Measurements from ENCODE around the gene GNAI2. TPM values are rescaled to one million over a fixed set of nuclear protein-coding genes. Genes with fewer than 3 reads are reported as not detected.

Gene GNAI2
- 583 and 1,028 TPM in 2 replicates for total RNA-seq

GRCh38 chr3:50235716-50236483, at the start of gene GNAI2:
Gene GNAI2, plus strand, starts transcription at chr3:50236204. Its CDS starts 132 bp downstream, at chr3:50236336.

GRCh38 chr3:50190936-50191660, 44.9 kb upstream of the GNAI2 start, which contains the start of gene GNAT1:
Gene GNAT1, plus strand, starts transcription at chr3:50191610. Its CDS starts 116 bp downstream, at chr3:50191726.

GRCh38 chr3:50204804-50205412, 31.1 kb upstream of the GNAI2 start, which contains the start of gene SLC38A3:
Gene SLC38A3, plus strand, starts transcription at chr3:50205271. Its CDS starts 8,929 bp downstream, at chr3:50214200.

GRCh38 chr3:50268703-50269451, 32.9 kb downstream of the GNAI2 start, which contains the start of gene SEMA3B:
Gene SEMA3B, plus strand, starts transcription at chr3:50269147. Its CDS starts 94 bp downstream, at chr3:50269241.

GRCh38 chr3:50278880-50279224, 42.8 kb downstream of the GNAI2 start, which contains the start of gene LSMEM2:
Gene LSMEM2, plus strand, starts transcription at chr3:50279087. Its CDS starts 27 bp downstream, at chr3:50279114.

GRCh38 chr3:50292159-50293078, 56.4 kb downstream of the GNAI2 start, which contains the start of gene IFRD2:
Gene IFRD2, minus strand, starts transcription at chr3:50292429. Its CDS starts 155 bp downstream, at chr3:50292274.

GRCh38 chr3:50298836-50299637, 63.0 kb downstream of the GNAI2 start, which contains the start of the genes HYAL3 and NAA80:
Gene HYAL3, minus strand, starts transcription at chr3:50299405. Its CDS starts 3,803 bp downstream, at chr3:50295602.
Gene NAA80, minus strand, starts transcription at chr3:50299405. Its CDS starts 1,942 bp downstream, at chr3:50297463.

GRCh38 chr3:50303013-50303815, 67.2 kb downstream of the GNAI2 start, which contains the start of gene HYAL1:
Gene HYAL1, minus strand, starts transcription at chr3:50303574. Its CDS starts 618 bp downstream, at chr3:50302956.

Other genes with a start within 250 kb of the GNAI2 start
- gene RBM5, start 147.3 kb upstream of the GNAI2 start, total RNA-seq, result 115 and 502 TPM in 2 replicates
- 36.8 and 47.1 TPM in 2 replicates for gene SEMA3F, start 80.9 kb upstream of the GNAI2 start, total RNA-seq
- not detected in 2 replicates for gene GNAT1, start 44.6 kb upstream of the GNAI2 start, total RNA-seq
- 0.13 TPM in 1 of 2 replicates, not detected in the other for gene SLC38A3, start 30.9 kb upstream of the GNAI2 start, total RNA-seq
- 0.49 and 1.1 TPM in 2 replicates for gene SEMA3B, start 32.9 kb downstream of the GNAI2 start, total RNA-seq
- gene LSMEM2, start 42.9 kb downstream of the GNAI2 start, total RNA-seq, result not detected in 2 replicates
- gene IFRD2, start 56.2 kb downstream of the GNAI2 start, total RNA-seq, result 79.2 and 85.9 TPM in 2 replicates
- 9.1 and 15.5 TPM in 2 replicates for gene HYAL3, start 63.2 kb downstream of the GNAI2 start, total RNA-seq
- 1.9 and 2.8 TPM in 2 replicates for gene NAA80, start 63.2 kb downstream of the GNAI2 start, total RNA-seq
- 7.2 and 7.6 TPM in 2 replicates for gene HYAL1, start 67.4 kb downstream of the GNAI2 start, total RNA-seq
- 320 and 845 TPM in 2 replicates for gene HYAL2, start 86.5 kb downstream of the GNAI2 start, total RNA-seq
- 16.2 and 18.2 TPM in 2 replicates for gene TUSC2, start 92.0 kb downstream of the GNAI2 start, total RNA-seq
- 17.0 and 29.3 TPM in 2 replicates for gene RASSF1, start 104.6 kb downstream of the GNAI2 start, total RNA-seq
- gene ZMYND10, start 109.5 kb downstream of the GNAI2 start, total RNA-seq, result 0.16 and 0.31 TPM in 2 replicates
- 14.2 and 16.8 TPM in 2 replicates for gene NPRL2, start 114.6 kb downstream of the GNAI2 start, total RNA-seq
- gene CYB561D2, start 114.7 kb downstream of the GNAI2 start, total RNA-seq, result 18.6 and 22.6 TPM in 2 replicates
- gene TMEM115, start 123.3 kb downstream of the GNAI2 start, total RNA-seq, result 28.7 and 34.6 TPM in 2 replicates

Data from bladder microvascular endothelial cell (primary cell).